Right lobe of liver (tissue), 4 donors: ENCODE data around the gene PPFIA4.

Source experiments
- CTCF ChIP-seq, 4 donors: fragments of 200-600 bp in 3 of 4; fragments of 450-650 bp in 1 of 4; IDR thresholded peaks; one replicate each; pipeline versions ENCODE4 v1.5.1 to v1.8.0; 2016 to 2022; ENCODE audit warnings: antibody characterized with exemption in 4 of 4, mild to moderate bottlenecking in 2 of 4
- POLR2A ChIP-seq: fragments of 450-650 bp; IDR thresholded peaks from one replicate; pipeline ENCODE4 v1.6.1; 2017; ENCODE audit warnings: antibody characterized with exemption, mild to moderate bottlenecking
- donor health status: DM: no; HTN: no; CAD: no.
- donor health status: DM: no; HTN: no; CAD: no.
- donor health status: DM: no; HTN: yes; CAD: no.

- TF ChIP-seq POLR2A (no peak), CTCF (IDR thresholded peaks at IDR 0.05) (no peak)
Measured at GRCh38 chr1:203051841-203052324, 25.6 kb downstream of the PPFIA4 start.
